Measurements from ENCODE around the gene CFD. TPM values are rescaled to one million over a fixed set of nuclear protein-coding genes. Genes with fewer than 3 reads are reported as not detected.
"Not testable (repeated sequence)": the region's sequence is repeated elsewhere in the genome, so short reads cannot be mapped to it uniquely, and the experiment has no call there.

CFD gene
- total RNA-seq, 2 donors from 2014 or later: 4.9 TPM; not detected in 1

GRCh38 chr19:843836-844545 is 15.5 kb upstream of the CFD start:
- H3K36me3 Mint-ChIP-seq: no peaks in the 10 kb centered on the region
- DNase-seq (ENCODE audit: low spot score in 2 of 2) (no peak), ATAC-seq (no peak)
- no peaks in the 10 kb centered on the region for H3K9me3 Mint-ChIP-seq
- no peak overlapping the region for H3K27ac Mint-ChIP-seq

DNA sequence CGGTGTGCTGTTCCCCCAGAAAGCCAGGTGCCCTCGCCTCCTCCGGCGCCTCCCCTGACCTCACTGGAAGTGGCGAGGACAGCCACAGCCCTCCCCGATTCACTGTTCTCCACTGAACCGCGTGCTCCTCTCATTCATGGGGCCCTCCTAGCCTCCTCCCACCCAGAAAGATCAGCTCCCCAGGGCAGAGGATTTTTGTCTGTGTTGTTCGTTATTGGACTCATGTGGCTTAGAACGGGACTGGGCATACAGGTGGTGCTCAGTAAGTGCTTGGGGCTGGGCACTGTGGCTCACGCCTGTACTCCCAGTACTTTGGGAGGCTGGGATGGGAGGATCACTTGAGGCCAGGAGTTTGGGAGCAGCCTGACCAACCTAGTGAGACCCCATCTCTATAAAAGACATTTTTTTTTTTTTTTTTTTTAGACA is 14.9 kb upstream of the CFD start:
- ATAC-seq (no peak), DNase-seq (ENCODE audit: low spot score in 2 of 2) (no peak)
- no peaks in the 10 kb centered on the region for H3K9me3 Mint-ChIP-seq
- H3K36me3 Mint-ChIP-seq: no peaks in the 10 kb centered on the region
- no peak overlapping the region for H3K27ac Mint-ChIP-seq

DNA sequence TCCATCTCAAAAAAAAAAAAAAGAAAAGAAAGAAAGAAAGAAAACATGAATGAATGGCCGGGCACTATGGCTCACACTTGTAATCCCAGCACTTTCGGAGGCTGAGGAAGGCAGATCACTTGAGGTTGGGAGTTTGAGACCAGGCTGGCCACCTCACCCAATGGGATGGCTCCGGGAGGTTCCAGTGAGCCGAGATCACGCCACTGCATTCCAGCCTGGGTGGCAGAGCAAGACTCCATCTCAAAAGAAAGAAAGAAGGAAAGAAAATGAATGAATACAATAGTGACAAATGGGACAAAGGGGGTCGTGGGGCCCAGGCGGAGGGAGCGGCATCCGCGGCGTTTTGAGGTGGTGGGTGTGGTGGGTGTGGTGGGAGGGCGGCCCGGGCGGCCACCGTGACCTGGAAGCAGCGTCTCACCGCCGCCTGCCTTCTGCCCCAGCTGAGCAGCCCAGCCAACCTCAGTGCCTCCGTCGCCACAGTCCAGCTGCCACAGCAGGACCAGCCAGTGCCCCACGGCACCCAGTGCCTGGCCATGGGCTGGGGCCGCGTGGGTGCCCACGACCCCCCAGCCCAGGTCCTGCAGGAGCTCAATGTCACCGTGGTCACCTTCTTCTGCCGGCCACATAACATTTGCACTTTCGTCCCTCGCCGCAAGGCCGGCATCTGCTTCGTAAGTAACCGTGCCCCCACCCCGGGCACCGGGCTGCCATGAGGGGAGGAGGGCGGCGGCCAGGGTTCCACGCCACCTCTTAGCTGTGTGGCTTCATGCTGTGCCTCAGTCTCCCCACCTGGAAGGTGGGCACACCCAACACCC is 13.6 kb upstream of the CFD start:
- Mint-ChIP-seq H3K36me3 (no peaks in the 10 kb centered on the region), H3K27ac (no peak overlapping the region), H3K9me3 (no peaks in the 10 kb centered on the region)
- ATAC-seq: no peak
- no peak for DNase-seq (ENCODE audit: low spot score in 2 of 2)

DNA sequence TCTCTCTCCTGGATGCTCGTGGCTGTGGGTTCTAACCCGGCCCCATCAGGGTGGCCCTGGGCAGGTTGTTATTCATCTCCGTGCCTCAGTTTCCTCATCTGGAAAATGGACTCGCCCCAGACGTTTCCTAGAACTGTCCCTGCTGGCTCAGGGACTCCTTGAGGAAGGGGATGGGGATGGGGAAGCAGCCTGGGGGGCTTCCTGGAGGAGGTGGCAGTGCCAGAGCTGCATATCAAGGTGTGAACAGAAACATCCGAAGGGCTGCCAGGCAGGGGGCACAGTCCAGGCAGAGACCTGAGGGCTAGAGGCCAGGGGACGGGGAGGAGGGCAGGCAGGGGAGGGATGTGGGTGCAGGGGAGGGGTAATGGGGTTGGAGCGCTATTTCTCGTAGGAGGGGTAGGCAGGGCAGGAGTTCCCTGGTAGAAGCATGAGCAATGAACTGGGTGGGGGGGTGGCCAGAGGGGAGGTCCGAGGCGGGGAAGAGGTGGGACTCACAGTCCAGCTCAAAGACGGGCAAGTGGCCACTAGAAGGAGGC is 11.0 kb upstream of the CFD start:
- DNase-seq (ENCODE audit: low spot score in 2 of 2) (no peak), ATAC-seq (no peak)
- H3K9me3 Mint-ChIP-seq: no peaks in the 10 kb centered on the region
- no peaks in the 10 kb centered on the region for H3K36me3 Mint-ChIP-seq
- H3K27ac Mint-ChIP-seq: no peak overlapping the region

DNA sequence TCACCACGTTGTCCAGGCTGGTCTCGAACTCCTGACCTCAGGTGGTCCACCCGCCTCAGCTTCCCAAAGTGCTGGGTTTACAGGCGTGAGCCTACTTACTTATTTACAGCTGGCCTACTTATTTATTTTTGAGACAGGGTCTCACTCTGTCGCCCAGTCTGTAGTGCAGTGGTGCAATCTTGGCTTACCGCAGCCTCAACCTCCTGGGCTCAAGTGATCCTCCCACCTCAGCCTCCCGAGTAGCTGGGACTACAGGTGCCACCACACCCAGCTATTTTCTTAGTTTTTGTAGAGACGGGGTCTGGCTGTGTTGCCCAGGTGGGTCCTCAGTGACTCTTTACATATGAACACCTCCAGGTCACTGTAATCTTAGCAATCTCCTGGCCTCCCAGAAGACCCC is 10.3 kb upstream of the CFD start:
- H3K36me3 Mint-ChIP-seq; H3K27ac Mint-ChIP-seq; DNase-seq (ENCODE audit: low spot score in 2 of 2); H3K9me3 Mint-ChIP-seq; ATAC-seq: not testable (repeated sequence)

GRCh38 chr19:850221-850978 is 9.1 kb upstream of the CFD start:
- H3K36me3 Mint-ChIP-seq: no peaks in the 10 kb centered on the region
- DNase-seq (ENCODE audit: low spot score in 2 of 2) (no peak), ATAC-seq (no peak)
- H3K27ac Mint-ChIP-seq: no peak overlapping the region
- no peaks in the 10 kb centered on the region for H3K9me3 Mint-ChIP-seq

DNA sequence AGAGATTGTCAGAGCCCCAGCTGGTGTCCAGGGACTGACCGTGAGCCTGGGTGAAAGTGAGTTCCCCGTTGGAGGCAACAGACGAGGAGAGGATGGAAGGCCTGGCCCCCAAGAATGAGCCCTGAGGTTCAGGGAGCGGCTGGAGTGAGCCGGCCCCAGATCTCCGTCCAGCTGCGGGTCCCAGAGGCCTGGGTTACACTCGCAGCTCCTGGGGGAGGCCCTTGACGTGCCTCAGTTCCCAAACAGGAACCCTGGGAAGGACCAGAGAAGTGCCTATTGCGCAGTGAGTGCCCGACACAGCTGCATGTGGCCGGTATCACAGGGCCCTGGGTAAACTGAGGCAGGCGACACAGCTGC is 8.5 kb upstream of the CFD start:
- no peak overlapping the region for H3K27ac Mint-ChIP-seq
- H3K9me3 Mint-ChIP-seq: no peaks in the 10 kb centered on the region
- ATAC-seq: no peak
- no peaks in the 10 kb centered on the region for H3K36me3 Mint-ChIP-seq
- no peak for DNase-seq (ENCODE audit: low spot score in 2 of 2)

DNA sequence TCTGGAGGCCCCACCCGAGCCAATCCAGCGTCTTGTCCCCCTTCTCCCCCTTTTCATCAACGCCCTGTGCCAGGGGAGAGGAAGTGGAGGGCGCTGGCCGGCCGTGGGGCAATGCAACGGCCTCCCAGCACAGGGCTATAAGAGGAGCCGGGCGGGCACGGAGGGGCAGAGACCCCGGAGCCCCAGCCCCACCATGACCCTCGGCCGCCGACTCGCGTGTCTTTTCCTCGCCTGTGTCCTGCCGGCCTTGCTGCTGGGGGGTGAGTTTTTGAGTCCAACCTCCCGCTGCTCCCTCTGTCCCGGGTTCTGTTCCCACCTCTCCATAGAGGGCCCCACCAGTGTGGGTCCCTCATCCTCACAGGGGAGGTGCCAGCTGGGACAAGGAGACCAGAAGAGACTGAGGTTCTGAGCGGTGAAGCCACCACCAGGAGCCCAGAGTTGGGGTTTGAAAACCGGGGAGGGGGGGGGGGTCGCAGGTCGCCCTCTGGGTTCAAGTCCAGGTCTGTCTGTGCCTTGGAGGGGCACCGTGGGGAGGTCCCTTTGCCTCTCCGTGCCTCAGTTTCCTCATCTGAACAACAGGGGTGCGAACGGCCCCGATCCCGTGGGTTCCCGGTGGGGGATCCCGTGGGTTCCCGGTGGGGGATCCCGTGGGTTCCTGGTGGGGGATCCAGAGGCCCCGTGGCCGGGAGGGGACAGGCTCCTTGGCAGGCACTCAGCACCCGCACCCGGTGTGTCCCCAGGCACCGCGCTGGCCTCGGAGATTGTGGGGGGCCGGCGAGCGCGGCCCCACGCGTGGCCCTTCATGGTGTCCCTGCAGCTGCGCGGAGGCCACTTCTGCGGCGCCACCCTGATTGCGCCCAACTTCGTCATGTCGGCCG is 7.1 kb upstream of the CFD start, which contains the start of gene ELANE:
TSS of gene ELANE (plus strand) at position 168 of the 878 bp plus-strand sequence. CDS start at position 194, 26 bp downstream.
- no peaks in the 10 kb centered on the region for H3K9me3 Mint-ChIP-seq
- H3K36me3 Mint-ChIP-seq: no peaks in the 10 kb centered on the region
- DNase-seq (ENCODE audit: low spot score in 2 of 2) (no peak), ATAC-seq (no peak)
- H3K27ac Mint-ChIP-seq: no peak within 1 kb of the TSS

DNA sequence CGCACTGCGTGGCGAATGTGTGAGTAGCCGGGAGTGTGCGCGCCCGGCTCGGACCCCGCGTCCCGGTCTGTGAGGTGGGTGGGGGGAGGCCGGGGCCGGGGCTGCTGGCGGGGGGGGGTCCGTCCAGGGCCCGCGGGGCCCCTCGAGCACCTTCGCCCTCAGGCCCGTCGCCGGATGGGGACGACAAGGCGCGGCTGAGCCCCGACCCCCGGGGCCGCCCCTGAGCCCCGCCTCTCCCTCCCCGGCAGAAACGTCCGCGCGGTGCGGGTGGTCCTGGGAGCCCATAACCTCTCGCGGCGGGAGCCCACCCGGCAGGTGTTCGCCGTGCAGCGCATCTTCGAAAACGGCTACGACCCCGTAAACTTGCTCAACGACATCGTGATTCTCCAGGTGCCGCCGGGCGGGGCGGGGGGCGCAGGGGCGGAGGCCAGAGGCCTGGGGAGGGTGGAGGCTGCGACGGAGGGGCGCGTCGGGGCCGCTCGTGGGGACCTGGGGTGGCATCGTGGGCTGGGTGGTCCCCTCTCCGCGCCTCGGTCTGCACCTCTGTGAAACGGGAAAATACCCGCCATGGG is 6.4 kb upstream of the CFD start:
- Mint-ChIP-seq H3K27ac (no peak overlapping the region), H3K9me3 (no peaks in the 10 kb centered on the region), H3K36me3 (no peaks in the 10 kb centered on the region)
- DNase-seq (ENCODE audit: low spot score in 2 of 2): no peak
- ATAC-seq: no peak

- not testable (repeated sequence) for DNase-seq (ENCODE audit: low spot score in 2 of 2); H3K36me3 Mint-ChIP-seq; ATAC-seq; H3K27ac Mint-ChIP-seq; H3K9me3 Mint-ChIP-seq
These were observed 5.7 kb upstream of the CFD start for GRCh38 chr19:853614-854220.

DNA sequence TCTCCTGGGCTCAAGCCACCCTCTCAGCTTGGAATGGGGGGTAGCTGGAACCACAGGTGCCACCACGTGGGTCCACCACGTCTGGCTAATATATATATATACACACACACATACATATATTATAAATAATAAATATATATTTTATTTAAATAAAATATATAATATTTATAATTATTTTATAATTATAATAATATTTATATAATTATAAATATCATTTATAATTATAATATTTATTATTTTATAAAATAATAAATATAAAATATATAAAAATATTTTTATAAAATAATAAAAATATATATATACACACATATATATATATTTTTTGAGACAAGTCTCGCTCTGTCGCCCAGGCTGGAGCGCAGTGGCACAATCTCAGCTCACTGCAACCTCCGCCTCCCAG is 4.9 kb upstream of the CFD start:
- Mint-ChIP-seq H3K9me3 (no peaks in the 10 kb centered on the region), H3K36me3 (no peaks in the 10 kb centered on the region), H3K27ac (no peak overlapping the region)
- ATAC-seq (no peak), DNase-seq (ENCODE audit: low spot score in 2 of 2) (no peak)

GRCh38 chr19:855142-855541 is 4.3 kb upstream of the CFD start:
- Mint-ChIP-seq H3K36me3 (no peaks in the 10 kb centered on the region), H3K9me3 (no peaks in the 10 kb centered on the region), H3K27ac (no peak overlapping the region)
- no peak for DNase-seq (ENCODE audit: low spot score in 2 of 2)
- no peak for ATAC-seq

DNA sequence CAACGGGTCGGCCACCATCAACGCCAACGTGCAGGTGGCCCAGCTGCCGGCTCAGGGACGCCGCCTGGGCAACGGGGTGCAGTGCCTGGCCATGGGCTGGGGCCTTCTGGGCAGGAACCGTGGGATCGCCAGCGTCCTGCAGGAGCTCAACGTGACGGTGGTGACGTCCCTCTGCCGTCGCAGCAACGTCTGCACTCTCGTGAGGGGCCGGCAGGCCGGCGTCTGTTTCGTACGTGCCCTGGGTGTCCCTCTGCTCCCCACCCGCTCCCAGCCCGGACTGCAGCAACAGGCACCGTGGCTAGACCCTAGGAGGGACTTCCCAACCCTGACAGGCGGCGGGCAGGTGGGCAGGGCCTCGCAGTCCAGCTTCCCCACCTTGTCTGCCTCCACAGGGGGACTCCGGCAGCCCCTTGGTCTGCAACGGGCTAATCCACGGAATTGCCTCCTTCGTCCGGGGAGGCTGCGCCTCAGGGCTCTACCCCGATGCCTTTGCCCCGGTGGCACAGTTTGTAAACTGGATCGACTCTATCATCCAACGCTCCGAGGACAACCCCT is 3.8 kb upstream of the CFD start:
- no peak for DNase-seq (ENCODE audit: low spot score in 2 of 2)
- no peak overlapping the region for H3K27ac Mint-ChIP-seq
- no peaks in the 10 kb centered on the region for H3K9me3 Mint-ChIP-seq
- ATAC-seq: no peak
- no peaks in the 10 kb centered on the region for H3K36me3 Mint-ChIP-seq

DNA sequence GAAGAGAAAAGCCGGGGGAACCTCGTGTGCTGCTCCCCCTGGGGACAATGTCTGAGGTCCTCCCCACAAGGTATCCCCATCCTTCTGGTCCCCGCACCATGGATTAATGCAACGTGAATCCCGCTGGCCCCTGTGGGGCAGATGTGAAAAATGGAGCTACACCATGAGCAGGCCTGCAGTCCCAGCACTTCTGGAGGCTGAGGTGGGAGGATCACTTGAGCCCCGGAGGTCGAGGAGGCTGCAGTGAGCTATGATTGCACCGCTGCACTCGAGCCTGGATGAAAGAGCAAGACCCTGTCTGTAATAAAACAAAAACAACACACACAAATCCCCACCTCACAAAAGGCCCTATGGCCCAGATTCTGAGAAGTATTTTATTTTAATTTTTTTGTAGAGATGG is 1.2 kb upstream of the CFD start:
- H3K27ac Mint-ChIP-seq: no peak overlapping the region

GRCh38 chr19:861141-861755 is 1.8 kb downstream of the CFD start:
- H3K36me3 Mint-ChIP-seq: no peaks in the 10 kb centered on the region
- ATAC-seq: no peak

More for the DNA sequence above, 1.2 kb upstream of the CFD start:
- ATAC-seq: no peak
- DNase-seq (ENCODE audit: low spot score in 2 of 2): no peak
- Mint-ChIP-seq H3K36me3 (no peaks in the 10 kb centered on the region), H3K9me3 (no peaks in the 10 kb centered on the region)

More at GRCh38 chr19:861141-861755, 1.8 kb downstream of the CFD start:
- Mint-ChIP-seq H3K27ac (no peak overlapping the region), H3K9me3 (no peaks in the 10 kb centered on the region)
- DNase-seq (ENCODE audit: low spot score in 2 of 2): no peak
